ENCODE results near the gene KRT25. TPM values are rescaled to one million over a fixed set of nuclear protein-coding genes. Genes with fewer than 3 reads are reported as not detected.

The KRT25 gene, protein sequence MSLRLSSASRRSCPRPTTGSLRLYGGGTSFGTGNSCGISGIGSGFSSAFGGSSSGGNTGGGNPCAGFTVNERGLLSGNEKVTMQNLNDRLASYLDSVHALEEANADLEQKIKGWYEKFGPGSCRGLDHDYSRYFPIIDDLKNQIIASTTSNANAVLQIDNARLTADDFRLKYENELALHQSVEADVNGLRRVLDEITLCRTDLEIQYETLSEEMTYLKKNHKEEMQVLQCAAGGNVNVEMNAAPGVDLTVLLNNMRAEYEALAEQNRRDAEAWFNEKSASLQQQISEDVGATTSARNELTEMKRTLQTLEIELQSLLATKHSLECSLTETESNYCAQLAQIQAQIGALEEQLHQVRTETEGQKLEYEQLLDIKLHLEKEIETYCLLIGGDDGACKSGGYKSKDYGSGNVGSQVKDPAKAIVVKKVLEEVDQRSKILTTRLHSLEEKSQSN
- not detected for total RNA-seq
- long read RNA-seq = 0 reads

GRCh38 chr17:40755231-40755630 is at the start of gene KRT25:
Gene KRT25 (minus strand): TSS chr17:40755331. CDS start chr17:40755271, 60 bp downstream.
- intact Hi-C loops (cut with DNase I) = no loop called here
- no peak for DNase-seq (ENCODE audit: low spot score)

DNA sequence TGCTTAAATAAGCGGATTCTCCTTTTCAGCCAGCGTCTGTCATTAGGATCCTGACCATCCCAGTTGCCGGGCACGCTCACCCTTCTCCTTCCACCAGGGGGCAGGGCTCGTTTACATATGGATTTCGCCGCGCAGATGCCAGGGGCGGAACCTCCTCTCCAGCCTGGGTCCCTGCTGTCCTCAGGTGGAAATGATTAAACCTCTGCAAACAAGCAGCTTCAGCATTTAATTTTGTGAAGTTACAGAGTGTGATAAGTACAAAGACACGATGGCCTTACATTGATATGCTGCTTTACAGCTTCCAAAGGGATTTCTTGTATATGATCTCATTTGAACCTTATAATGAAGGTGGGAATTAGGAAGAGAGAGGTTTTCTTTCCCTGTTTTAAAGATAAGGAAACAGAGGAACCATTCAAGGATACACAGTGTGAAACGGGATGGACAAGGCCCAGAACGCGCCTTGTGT is 48.5 kb upstream of the KRT25 start:
- DNase-seq (ENCODE audit: low spot score) = peak; percentile 79
- intact Hi-C loops (cut with DNase I) = loop anchor here (5.0 to 10.0 kb wide), 2 partner anchors 521 to 859 kb away; no protein-coding TSS in a partner anchor

DNA sequence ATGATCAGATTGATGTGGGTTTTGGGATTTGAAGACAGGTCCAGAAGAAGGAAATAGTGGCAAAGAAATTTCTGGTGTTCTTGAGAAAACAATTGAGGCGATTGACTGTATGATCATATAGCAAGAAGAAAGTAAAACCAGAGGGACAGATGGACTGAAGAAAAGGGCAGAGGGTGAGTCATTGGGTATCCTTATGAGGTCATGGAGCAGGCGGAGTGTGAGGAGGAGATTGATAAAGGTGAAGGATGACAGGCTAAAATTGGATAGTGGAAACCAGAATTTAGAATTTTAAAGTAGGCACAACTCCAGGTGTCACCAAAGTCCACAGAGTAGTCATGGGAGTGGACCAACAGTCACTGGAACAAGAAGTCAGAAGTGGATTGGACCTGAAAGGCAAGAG is 46.0 kb upstream of the KRT25 start:
- intact Hi-C loops (cut with DNase I) = loop anchor here (5.0 to 10.0 kb wide), 2 partner anchors 524 to 861 kb away; no protein-coding TSS in a partner anchor
- DNase-seq (ENCODE audit: low spot score) = no peak

GRCh38 chr17:40800381-40800780 is 45.2 kb upstream of the KRT25 start:
- intact Hi-C loops (cut with DNase I) = loop anchor here (5.0 to 10.0 kb wide), 2 partner anchors 524 to 862 kb away; no protein-coding TSS in a partner anchor
- no peak for DNase-seq (ENCODE audit: low spot score)

GRCh38 chr17:40799859-40800258 is 44.7 kb upstream of the KRT25 start, which contains the start of gene KRT28:
Gene KRT28 (minus strand): TSS chr17:40799959. CDS start chr17:40799893, 66 bp downstream.
- no peak for DNase-seq (ENCODE audit: low spot score)
- intact Hi-C loops (cut with DNase I) = loop anchor here (5.0 to 10.0 kb wide), 2 partner anchors 525 to 862 kb away; no protein-coding TSS in a partner anchor

- DNase-seq (ENCODE audit: low spot score) = no peak
- intact Hi-C loops (cut with DNase I) = no loop called here
Measured at GRCh38 chr17:40796846-40797245, 41.7 kb upstream of the KRT25 start.

- no peak for DNase-seq (ENCODE audit: low spot score)
- intact Hi-C loops (cut with DNase I) = no loop called here
Measured at GRCh38 chr17:40795019-40795667, 40.0 kb upstream of the KRT25 start.

DNA sequence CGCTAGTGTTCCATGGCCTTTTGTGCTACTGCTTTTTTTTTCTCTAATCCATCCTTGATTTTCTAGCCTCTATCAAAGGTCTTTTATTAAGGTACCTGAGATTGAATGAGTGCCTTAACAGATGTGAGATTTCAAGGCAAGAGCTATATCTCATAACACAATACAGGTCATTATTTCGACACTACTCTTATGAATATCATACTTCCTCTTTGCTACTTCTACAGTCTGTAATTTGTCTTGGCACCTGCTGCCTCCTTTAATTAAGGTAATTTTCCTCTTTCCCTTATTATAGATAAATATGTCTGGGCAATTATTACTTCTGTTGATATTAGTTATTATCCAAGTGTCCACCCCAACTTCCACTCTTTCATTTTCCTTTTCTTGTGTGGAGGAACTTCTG is 39.3 kb upstream of the KRT25 start:
- intact Hi-C loops (cut with DNase I) = loop anchor here (5.0 kb wide), 1 partner anchor 172 kb away; no protein-coding TSS in a partner anchor
- DNase-seq (ENCODE audit: low spot score) = no peak

DNA sequence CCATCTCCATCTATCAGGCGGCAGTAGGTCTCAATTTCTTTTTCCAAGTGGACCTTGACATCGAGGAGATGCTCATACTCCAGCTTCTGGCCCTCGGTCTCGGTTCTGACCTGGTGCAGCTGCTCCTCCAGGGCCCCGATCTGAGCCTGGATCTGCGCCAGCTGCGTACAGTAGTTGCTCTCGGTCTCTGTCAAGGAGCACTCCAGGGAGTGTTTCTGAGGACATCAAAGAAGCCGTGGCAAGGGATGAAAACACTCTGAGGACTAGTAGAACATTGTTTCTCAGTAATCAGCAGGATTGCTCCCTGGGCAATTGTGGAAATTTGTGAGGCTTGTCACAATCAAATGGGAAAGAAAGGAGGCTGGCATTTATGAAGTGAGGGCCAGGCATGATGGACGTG is 38.7 kb upstream of the KRT25 start:
- intact Hi-C loops (cut with DNase I) = loop anchor here (5.0 kb wide), 1 partner anchor 172 kb away; no protein-coding TSS in a partner anchor
- DNase-seq (ENCODE audit: low spot score) = no peak

GRCh38 chr17:40791787-40792436 is 36.8 kb upstream of the KRT25 start:
- no peak for DNase-seq (ENCODE audit: low spot score)
- intact Hi-C loops (cut with DNase I) = loop anchor here (5.0 kb wide), 1 partner anchor 170 kb away; no protein-coding TSS in a partner anchor

- intact Hi-C loops (cut with DNase I) = loop anchor here (5.0 kb wide), 1 partner anchor 169 kb away; no protein-coding TSS in a partner anchor
- DNase-seq (ENCODE audit: low spot score) = no peak
Measured at GRCh38 chr17:40791111-40791510, 36.0 kb upstream of the KRT25 start.

- intact Hi-C loops (cut with DNase I) = no loop called here
- no peak for DNase-seq (ENCODE audit: low spot score)
Measured at GRCh38 chr17:40782450-40782849, 27.3 kb upstream of the KRT25 start, which contains the start of gene KRT27. Gene KRT27 (minus strand): TSS chr17:40782550. CDS start chr17:40782493, 57 bp downstream.

- intact Hi-C loops (cut with DNase I) = no loop called here
- DNase-seq (ENCODE audit: low spot score) = no peak
Measured at GRCh38 chr17:40779181-40779909, 24.2 kb upstream of the KRT25 start.

DNA sequence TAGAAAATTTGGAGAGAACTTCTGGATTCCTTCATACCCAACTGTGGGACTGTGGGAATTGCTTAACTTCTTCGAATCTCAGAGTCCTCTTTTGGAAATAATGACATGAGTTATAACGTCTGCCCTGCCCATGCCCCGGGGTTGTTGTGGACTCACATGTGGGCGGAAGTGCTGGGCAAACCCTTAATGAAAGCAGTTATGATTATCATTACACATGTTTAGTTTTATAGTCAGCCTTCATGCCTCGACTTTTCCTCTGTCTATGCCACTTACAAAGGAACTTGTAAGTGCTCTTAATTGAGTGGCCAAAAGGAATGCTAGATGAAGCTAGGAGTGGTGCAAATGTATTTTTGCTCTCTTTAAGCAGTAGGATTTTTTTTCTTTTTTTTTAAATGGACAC is 23.3 kb upstream of the KRT25 start:
- intact Hi-C loops (cut with DNase I) = no loop called here
- DNase-seq (ENCODE audit: low spot score) = no peak

GRCh38 chr17:40777971-40778370 is 22.8 kb upstream of the KRT25 start:
- no peak for DNase-seq (ENCODE audit: low spot score)
- intact Hi-C loops (cut with DNase I) = no loop called here

GRCh38 chr17:40777459-40777858 is 22.3 kb upstream of the KRT25 start:
- no peak for DNase-seq (ENCODE audit: low spot score)
- intact Hi-C loops (cut with DNase I) = no loop called here

DNA sequence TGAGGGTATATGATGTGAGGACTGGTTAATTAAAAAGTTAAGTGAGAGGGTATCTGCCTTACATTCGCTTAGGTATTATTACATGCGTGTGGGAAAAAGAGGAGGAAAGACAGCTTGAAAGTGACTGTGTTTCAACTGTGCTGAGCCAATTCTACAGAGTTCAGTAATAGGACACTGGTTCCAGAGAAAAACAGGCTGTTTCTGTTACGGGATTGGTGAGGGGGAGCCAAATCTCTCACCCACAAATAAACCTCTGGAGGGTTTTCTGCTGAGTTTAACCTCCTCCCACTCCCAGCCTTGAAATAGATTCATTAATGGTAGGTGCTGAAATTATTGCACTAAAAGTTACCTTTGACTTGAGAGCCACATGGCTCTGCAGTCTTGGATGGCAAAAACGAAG is 20.8 kb upstream of the KRT25 start:
- no peak for DNase-seq (ENCODE audit: low spot score)
- intact Hi-C loops (cut with DNase I) = no loop called here

- intact Hi-C loops (cut with DNase I) = no loop called here
- DNase-seq (ENCODE audit: low spot score) = no peak
Measured at GRCh38 chr17:40772101-40772500, 17.0 kb upstream of the KRT25 start, which contains the start of gene KRT26. Gene KRT26 (minus strand): TSS chr17:40772201. CDS start chr17:40772113, 88 bp downstream.

GRCh38 chr17:40765657-40766056 is 10.5 kb upstream of the KRT25 start:
- DNase-seq (ENCODE audit: low spot score) = no peak
- intact Hi-C loops (cut with DNase I) = no loop called here
